Vagina (tissue), 2 donors: ENCODE results near the gene PPP2R2C. TPM values are rescaled to one million over a fixed set of nuclear protein-coding genes. Genes with fewer than 3 reads are reported as not detected.

Experiments
- DNase-seq, 2 donors: peaks; one replicate each; pipeline ENCODE4 v3.0.0-alpha.2; 2017; ENCODE audit errors: extremely low spot score in 2 of 2
- H3K27ac ChIP-seq: fragments of 200-600 bp; sonication (generic); one replicate; pipeline ENCODE4 v1.5.1; 2019
- H3K27me3 ChIP-seq: fragments of 200-600 bp; sonication (generic); one replicate; pipeline ENCODE4 v1.5.1; 2019
- H3K36me3 ChIP-seq, 2 donors: fragments of 200-600 bp; sonication (generic); one replicate each; pipeline ENCODE4 v1.5.1; 2017 to 2019
- H3K4me1 ChIP-seq: fragments of 200-600 bp; sonication (generic); one replicate; pipeline ENCODE4 v1.5.1; 2019
- H3K4me3 ChIP-seq, 2 donors: fragments of 200-600 bp; sonication (generic); 1 replicate in 1 of 2; 2 replicates in 1 of 2; pipeline ENCODE4 v1.5.1; 2016 to 2019
- H3K9me3 ChIP-seq: fragments of 200-600 bp; sonication (generic); one replicate; pipeline ENCODE4 v1.5.1; 2019
- POLR2A ChIP-seq, 2 donors: fragments of 450-650 bp; IDR thresholded peaks; one replicate each; pipeline ENCODE4 v1.6.1; 2017; ENCODE audit warnings: antibody characterized with exemption in 2 of 2, mild to moderate bottlenecking in 2 of 2, moderate library complexity in 2 of 2
- POLR2AphosphoS5 ChIP-seq, 2 donors: sonication (generic); formaldehyde crosslinking; IDR thresholded peaks; one replicate each; pipeline ENCODE4 v1.9.0; 2017; ENCODE audit warnings: antibody characterized with exemption in 2 of 2, mild to moderate bottlenecking in 2 of 2, low read depth in 1 of 2; ENCODE audit not compliant: insufficient read depth in 1 of 2
- intact Hi-C: fragments of 100-400 bp; cut with DNase I; formaldehyde crosslinking; loops from one replicate; pipeline ENCODE4 v1.15.1; 2023
- total RNA-seq: library from RNA; depleted of rRNA; stranded (reverse); fragments of >200 nt; gene quantifications from one replicate; pipeline ENCODE4 v1.2.3, GENCODE V29; 2016
- TF ChIP-seq, protein P1 (sequence below), 3 experiments: fragments of 450-650 bp in 2 of 3; fragments of 200-600 bp in 1 of 3; sonication (generic) in 1 of 3; IDR thresholded peaks; one replicate each; pipeline ENCODE4 v1.5.1; 2017 to 2019; ENCODE audit warnings: antibody characterized with exemption in 3 of 3, mild to moderate bottlenecking in 2 of 3, moderate library complexity in 2 of 3

PPP2R2C gene
- total RNA-seq, 1 donor from 2014 or later, result 17.2 TPM

DNA sequence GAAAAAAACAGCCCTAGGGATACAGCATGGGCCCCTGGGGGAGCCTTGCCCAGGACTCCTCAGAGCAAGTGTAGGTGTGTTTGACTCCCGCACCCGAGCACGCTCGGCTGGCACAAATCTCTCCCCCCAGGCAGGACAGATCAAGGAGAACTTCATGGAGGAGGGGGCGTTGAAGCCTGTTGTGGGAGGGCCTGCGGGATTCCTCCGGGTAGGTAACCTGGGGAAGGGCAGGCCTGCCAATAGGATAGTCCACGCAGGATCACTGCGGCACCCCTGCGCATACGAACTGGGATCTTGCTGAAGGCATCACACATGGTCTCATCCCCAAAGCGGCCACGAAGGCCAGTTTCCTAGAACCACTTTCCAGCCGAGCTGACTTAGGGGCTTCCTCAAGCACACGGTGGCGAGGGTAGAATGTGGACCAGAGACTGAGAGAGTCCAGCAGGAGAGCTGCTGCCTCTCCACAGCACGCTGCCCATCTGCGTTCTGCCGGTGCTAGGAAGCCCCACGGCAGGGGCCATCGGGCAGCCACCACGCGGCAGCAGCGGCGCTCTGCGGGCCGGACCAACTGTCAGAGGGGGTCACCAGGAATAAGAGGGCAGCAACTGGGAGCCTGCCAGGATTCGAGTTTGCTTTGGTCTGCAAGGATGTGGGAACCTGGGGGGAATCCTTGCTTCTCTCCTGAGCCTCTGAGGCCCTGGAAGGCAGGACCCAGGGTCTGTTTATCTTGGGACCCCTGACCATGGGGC, 145.9 kb downstream of the PPP2R2C start:
- Histone ChIP-seq H3K9me3 (no peaks in the 10 kb centered on the region), H3K4me3 (no peak overlapping the region), H3K36me3 (no peaks in the 10 kb centered on the region), H3K27ac (no peak overlapping the region), H3K4me1 (peaks cover 15% of the 10 kb centered on the region), H3K27me3 (no peaks in the 10 kb centered on the region)
- TF ChIP-seq, protein P1, sequence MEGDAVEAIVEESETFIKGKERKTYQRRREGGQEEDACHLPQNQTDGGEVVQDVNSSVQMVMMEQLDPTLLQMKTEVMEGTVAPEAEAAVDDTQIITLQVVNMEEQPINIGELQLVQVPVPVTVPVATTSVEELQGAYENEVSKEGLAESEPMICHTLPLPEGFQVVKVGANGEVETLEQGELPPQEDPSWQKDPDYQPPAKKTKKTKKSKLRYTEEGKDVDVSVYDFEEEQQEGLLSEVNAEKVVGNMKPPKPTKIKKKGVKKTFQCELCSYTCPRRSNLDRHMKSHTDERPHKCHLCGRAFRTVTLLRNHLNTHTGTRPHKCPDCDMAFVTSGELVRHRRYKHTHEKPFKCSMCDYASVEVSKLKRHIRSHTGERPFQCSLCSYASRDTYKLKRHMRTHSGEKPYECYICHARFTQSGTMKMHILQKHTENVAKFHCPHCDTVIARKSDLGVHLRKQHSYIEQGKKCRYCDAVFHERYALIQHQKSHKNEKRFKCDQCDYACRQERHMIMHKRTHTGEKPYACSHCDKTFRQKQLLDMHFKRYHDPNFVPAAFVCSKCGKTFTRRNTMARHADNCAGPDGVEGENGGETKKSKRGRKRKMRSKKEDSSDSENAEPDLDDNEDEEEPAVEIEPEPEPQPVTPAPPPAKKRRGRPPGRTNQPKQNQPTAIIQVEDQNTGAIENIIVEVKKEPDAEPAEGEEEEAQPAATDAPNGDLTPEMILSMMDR (IDR thresholded peaks at IDR 0.05), result no peak
- TF ChIP-seq POLR2AphosphoS5 (IDR thresholded peaks at IDR 0.05; ENCODE audit: insufficient read depth in 1 of 2, low read depth in 1 of 2), result no peak
- TF ChIP-seq POLR2A (IDR thresholded peaks at IDR 0.05), result no peak
- intact Hi-C loops, result loop anchor here (10.0 kb wide), 1 partner anchor 332 kb away; no protein-coding TSS in a partner anchor
- DNase-seq, result no peak

DNA sequence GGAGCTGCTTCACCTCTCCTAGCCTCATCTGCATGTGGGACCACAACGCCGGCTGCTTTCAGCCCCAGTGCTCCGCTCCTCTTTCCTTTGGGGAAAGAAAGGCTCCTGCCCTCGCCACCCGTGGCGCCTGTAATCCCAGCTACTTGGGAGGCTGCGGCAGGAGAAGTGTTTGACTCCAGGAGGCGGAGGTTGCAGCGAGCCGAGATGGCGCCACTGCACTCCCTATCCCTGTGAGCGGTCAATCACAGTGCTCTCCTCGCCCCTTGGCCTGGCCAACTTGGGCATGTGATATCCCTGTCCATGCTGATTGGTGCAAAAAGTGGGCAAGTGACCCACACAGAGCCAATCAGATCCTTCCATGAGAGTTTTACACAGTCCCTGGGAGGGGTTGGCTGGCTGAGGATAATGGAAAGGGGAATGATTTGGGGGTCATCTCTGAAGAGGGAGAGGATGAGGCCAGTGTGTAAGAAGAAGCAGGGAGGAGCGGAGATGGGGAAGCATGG, 146.6 kb downstream of the PPP2R2C start:
- Histone ChIP-seq H3K4me3 (no peak overlapping the region), H3K36me3 (no peaks in the 10 kb centered on the region), H3K4me1 (peaks cover 15% of the 10 kb centered on the region), H3K27me3 (no peaks in the 10 kb centered on the region), H3K27ac (peak overlapping the region; percentile 2), H3K9me3 (no peaks in the 10 kb centered on the region)
- intact Hi-C loops, result loop anchor here (10.0 kb wide), 1 partner anchor 331 kb away; no protein-coding TSS in a partner anchor
- DNase-seq, result no peak
- TF ChIP-seq POLR2A (IDR thresholded peaks at IDR 0.05), result no peak
- TF ChIP-seq, protein P1 (IDR thresholded peaks at IDR 0.05), result no peak
- TF ChIP-seq POLR2AphosphoS5 (IDR thresholded peaks at IDR 0.05; ENCODE audit: insufficient read depth in 1 of 2, low read depth in 1 of 2), result no peak

DNA sequence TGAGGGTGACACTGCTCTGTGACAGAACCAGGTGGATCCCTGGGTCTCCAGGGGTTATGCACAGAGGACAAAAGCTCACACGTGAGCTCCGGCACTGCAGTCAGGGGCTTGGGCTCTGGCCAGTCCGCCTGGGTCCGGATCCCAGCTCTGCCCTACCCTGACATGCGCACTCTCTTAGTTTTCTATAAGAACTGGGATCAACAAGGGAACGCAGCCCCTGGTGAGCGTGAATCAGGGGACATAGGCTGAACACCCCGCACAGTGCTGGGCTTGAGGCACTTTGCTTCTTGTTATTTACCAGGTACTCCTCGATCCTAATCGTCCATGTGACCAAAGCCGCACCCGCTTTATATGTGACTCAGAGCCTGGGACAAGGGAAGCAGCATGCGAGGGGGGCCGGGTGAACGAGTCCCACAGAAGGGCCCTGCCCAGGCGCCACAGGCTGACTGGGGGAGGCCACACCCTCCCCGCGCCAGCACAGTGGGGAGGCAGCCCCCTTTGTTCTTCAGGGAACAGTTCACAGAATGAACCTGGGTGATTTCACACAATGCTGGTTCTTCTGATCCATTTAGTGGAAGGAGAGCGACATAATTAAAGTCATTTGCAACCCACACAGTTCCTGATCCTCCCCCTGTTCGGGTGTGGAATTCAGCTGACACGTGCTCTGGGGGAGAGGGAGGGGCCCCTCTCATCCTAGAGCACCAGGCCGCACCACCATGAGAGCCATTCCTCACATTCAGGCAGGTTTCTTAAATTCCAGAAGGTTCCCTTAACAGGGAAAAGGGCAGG, 147.2 kb downstream of the PPP2R2C start:
- no peaks in the 10 kb centered on the region for H3K9me3 ChIP-seq
- peak overlapping the region; percentile 2 for H3K27ac ChIP-seq
- no peaks in the 10 kb centered on the region for H3K27me3 ChIP-seq
- no peak overlapping the region for H3K4me3 ChIP-seq
- TF ChIP-seq, protein P1 (IDR thresholded peaks at IDR 0.05), result no peak
- TF ChIP-seq POLR2A (IDR thresholded peaks at IDR 0.05) (no peak), POLR2AphosphoS5 (IDR thresholded peaks at IDR 0.05; ENCODE audit: insufficient read depth in 1 of 2, low read depth in 1 of 2) (peak; percentile 32 to 80)
- intact Hi-C loops, result loop anchor here (10.0 kb wide), 1 partner anchor 330 kb away; no protein-coding TSS in a partner anchor
- DNase-seq, result no peak
- peaks cover 15% of the 10 kb centered on the region for H3K4me1 ChIP-seq
- H3K36me3 ChIP-seq, result peaks cover 0 to 2% of the 10 kb centered on the region in 2 donors

DNA sequence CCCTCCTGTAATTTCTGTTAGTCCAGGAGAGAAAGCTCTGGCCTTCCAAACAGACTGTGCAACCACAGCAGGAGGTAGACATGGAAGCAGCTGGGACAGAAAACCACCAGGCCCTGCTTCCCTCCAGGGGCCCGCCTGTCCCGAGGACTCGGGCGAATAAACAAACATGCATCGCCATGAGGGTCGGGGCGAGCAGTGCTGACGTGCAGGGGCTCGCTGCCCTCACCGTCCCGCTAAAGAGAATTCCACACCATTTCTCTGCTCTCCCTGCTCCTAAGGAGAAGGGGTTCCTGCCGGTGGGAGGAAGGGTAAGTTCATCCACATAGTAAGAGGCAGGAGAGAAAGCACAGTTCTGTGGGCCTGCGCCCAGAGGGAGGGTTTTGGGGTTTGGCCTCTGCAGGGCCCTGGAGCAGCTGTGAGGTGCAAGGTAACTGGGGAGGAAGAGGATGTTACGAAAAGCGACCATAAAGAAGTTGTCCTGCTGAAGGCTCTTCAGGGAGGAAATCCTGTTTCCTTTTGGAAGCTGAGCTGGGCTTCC, 147.9 kb downstream of the PPP2R2C start:
- no peaks in the 10 kb centered on the region for H3K9me3 ChIP-seq
- DNase-seq, result no peak
- no peaks in the 10 kb centered on the region for H3K27me3 ChIP-seq
- no peak overlapping the region for H3K27ac ChIP-seq
- peaks cover 0 to 9% of the 10 kb centered on the region in 2 donors for H3K36me3 ChIP-seq
- H3K4me1 ChIP-seq, result peaks cover 15% of the 10 kb centered on the region
- H3K4me3 ChIP-seq, result no peak overlapping the region
- intact Hi-C loops, result loop anchor here (10.0 kb wide), 1 partner anchor 330 kb away; no protein-coding TSS in a partner anchor
- TF ChIP-seq POLR2A (IDR thresholded peaks at IDR 0.05) (no peak), POLR2AphosphoS5 (IDR thresholded peaks at IDR 0.05; ENCODE audit: insufficient read depth in 1 of 2, low read depth in 1 of 2) (no peak)
- TF ChIP-seq, protein P1 (IDR thresholded peaks at IDR 0.05), result no peak
